Vagina (tissue), 1 donor: ENCODE data around the gene HMX2. TPM values are rescaled to one million over a fixed set of nuclear protein-coding genes. Genes with fewer than 3 reads are reported as not detected.

Source experiments
- total RNA-seq: library from RNA; depleted of rRNA; stranded (reverse); fragments of >200 nt; gene quantifications from one replicate; pipeline ENCODE4 v1.2.3, GENCODE V29; 2016

The HMX2 gene
- total RNA-seq, 1 donor from 2014 or later: not detected

Other genes with a start within 250 kb of the HMX2 start
- gene FAM24A, start 237.5 kb upstream of the HMX2 start, total RNA-seq: not detected
- 5.6 TPM for gene C10orf88, start 193.9 kb upstream of the HMX2 start, total RNA-seq
- 8.6 TPM for gene PSTK, start 167.7 kb upstream of the HMX2 start, total RNA-seq
- gene IKZF5, start 139.3 kb upstream of the HMX2 start, total RNA-seq: 9.6 TPM
- 10.3 TPM for gene ACADSB, start 139.1 kb upstream of the HMX2 start, total RNA-seq
- gene HMX3, start 12.2 kb upstream of the HMX2 start, total RNA-seq: not detected
- 128 TPM for gene BUB3, start 6.3 kb downstream of the HMX2 start, total RNA-seq